Hematopoietic multipotent progenitor cell treated with erythropoietin and hydrocortisone succinate and interleukin-3 and kit ligand, for 4 days (in vitro differentiated cells): ENCODE measurements around the gene LAMB4.

Source experiments
- DNase-seq: peaks from one replicate; pipeline ENCODE4 v3.0.0-alpha.2; 2015

The LAMB4 gene

DNA sequence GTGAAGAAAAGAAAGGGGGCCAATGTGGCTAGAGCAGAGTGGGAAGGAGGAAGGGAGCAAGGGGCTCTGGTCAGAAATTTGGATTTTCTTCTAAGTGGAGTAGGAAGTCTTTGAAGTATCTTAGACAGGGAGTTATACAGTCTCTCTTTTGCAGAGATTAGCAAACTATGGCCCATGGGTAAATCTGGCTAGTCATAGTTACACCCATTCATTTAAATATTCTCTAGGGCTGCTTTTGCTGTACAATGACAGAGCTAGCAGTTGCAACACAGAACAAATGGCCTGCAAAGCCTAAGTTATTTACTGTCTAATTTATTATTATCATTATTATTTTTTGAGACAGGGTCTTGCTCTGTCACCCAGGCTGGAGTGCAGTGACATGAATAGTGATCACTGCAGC lies 10.5 kb upstream of the LAMB4 start:
- DNase-seq, result no peak

DNA sequence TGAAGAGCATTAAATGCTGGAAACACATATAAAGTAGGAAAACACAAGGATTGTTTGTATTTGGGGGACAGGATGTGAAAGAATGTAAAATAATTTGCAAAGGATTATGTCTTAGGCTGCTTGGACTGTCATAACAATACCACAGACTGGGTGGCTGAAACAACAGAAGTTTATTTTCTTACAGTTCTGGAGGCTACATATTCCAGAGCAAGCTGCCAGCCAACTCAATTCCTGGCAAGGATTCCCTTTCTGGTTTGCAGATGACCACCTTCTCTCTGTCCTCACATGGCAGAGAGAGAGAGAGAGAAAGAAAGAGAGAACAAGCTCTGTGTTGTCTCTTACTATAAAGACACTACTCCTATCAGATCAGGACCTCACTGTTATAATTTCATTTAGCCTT lies 8.8 kb upstream of the LAMB4 start:
- DNase-seq, result no peak

DNA sequence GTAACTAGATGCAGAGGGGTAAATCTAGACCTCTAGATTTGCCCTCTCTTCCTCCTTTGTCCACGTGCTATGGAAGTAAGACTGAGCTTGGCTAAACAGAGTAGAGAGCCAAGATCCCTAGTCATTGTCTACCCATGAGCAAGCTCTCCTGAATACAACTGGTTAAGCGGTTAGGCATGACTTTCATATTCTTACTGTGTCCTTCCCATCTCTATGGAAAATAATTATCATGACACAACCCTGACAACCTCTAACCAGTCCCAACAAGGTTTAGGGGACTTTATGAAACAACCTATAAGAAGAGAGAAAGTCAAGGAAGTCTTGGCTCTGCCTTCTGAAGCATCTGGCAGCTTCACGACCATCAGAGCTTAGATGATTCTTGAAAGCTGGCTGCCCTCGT lies 7.8 kb upstream of the LAMB4 start:
- DNase-seq, result no peak

DNA sequence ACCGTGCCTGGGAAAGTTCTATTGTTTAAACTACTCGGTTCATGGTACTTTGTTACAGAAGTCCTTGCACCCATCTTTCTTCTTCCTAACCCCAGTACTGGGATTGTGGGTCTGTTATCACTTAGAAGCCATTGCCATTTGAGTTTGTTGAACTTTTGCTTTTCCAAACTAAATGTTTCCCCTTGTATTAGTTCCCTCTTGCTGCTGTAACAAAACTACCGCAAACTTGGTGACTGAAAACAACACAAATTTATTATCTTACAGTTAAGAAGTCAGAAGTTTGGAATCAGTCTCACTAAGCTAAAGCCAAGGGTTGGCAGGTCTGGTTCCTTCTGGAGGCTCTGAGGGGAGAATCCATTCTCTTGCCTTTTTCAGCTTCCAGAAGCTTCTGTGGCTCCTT lies 6.9 kb upstream of the LAMB4 start:
- DNase-seq, result no peak

DNA sequence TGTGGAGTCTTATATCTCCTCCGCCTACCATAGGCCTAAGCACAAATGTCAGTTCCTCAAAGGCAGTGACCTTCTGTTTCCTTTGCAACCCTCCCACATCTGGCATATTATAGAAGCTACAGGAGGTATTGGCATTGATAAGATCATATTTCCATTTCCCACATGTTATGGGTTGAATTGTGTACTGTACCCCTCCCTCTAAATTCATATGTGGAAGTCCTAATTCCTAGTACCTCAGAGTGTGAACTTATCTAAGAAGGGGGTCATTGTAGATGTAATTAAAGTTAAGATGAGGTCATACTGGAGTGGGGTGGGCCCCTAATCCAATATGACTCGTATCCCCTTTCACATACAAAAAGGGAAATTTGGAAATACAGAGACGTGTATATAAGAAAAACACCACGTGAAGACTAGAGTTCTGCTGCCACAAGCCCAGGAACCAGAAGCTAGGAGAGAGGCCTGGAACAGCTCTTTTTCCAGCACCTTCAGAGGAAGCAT lies 6.1 kb upstream of the LAMB4 start:
- peak; percentile 77 for DNase-seq

DNA sequence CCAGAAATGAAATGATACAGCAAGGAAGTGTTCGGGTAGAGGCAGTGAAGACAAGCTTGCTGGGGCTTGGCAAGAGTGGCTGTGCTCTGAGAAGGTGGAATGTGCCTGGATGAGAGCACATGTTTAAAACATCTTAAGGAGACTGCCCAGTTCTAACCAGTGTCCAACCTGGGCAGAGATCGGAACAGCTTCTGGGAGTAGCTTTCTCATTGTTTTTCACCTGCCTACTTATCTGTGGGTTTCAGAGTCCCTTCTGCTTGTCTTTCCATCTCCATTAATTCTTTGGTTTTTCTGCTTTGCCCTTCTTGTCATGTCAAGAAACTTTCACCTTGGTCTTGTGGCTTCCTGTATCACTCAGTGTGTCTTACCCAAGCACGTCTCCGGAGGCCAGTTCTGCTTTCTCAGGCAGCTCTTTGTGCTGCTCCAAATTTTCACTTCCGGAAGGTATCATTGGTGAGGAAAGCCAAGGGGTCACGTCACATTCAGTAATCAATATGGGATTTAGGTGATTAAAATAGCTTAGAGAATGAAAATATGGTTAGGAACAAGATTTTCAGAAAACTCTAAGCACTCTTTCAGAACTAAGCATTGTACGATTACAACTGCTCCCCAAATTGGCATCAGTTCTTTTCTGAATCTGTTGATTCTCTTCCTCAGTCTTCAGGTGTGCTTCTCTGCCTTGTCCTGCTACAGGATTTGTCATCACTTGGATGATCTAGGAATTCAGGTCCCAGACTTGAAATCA lies 5.5 kb upstream of the LAMB4 start:
- peak; percentile 79 for DNase-seq

DNA sequence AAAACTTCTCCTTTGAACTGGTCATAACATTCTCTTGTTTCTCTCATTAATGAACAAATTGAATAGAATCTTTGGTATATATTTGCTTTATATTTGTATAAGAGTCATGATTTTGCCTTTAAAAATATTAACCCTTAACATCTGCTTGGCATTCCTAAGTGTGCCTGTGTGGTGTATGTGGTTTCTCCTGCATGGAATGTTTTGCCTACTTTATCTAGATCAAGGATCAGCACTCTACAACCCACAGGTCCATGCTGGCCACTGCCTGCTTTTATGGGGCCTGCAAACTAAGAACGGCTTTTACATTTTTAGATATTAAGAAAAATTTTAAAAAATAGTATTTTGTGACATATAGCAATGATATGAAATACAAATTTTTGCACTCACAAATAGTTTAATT lies 4.3 kb upstream of the LAMB4 start:
- DNase-seq, result no peak

DNA sequence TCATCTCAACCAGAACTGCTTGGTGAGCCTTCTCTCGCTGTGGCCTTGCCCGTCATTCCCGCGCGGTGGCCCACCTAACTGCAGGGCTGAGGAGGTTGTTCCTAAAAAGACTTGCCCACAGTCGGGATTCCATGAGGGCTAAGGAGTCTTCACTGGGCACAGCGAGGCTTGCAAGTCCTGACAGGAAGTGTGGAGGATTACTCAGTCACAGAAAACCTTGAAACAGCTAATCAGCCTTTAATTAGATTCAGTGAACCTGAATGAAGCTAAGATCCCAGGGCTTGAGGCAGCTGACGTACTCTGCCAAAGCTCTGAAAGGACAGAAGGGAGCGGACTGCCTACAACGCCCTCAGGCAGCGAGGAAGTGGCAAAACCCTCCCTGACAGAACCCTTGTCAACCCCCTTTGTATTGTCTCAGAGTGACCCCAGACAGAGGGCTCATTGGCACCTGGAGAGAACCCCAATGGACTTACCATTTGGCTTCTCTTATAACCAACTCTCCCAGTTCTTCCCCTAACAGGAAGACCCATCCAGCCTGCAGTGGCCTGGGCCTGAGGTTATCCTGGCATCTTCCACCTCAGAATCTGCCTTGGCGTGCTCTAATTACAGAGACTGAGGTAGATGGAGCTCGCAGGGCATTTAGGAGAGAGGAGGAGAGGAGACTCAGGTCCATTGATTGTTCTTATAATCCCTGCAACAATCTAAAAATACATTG lies 2.5 kb upstream of the LAMB4 start:
- DNase-seq, result no peak

DNA sequence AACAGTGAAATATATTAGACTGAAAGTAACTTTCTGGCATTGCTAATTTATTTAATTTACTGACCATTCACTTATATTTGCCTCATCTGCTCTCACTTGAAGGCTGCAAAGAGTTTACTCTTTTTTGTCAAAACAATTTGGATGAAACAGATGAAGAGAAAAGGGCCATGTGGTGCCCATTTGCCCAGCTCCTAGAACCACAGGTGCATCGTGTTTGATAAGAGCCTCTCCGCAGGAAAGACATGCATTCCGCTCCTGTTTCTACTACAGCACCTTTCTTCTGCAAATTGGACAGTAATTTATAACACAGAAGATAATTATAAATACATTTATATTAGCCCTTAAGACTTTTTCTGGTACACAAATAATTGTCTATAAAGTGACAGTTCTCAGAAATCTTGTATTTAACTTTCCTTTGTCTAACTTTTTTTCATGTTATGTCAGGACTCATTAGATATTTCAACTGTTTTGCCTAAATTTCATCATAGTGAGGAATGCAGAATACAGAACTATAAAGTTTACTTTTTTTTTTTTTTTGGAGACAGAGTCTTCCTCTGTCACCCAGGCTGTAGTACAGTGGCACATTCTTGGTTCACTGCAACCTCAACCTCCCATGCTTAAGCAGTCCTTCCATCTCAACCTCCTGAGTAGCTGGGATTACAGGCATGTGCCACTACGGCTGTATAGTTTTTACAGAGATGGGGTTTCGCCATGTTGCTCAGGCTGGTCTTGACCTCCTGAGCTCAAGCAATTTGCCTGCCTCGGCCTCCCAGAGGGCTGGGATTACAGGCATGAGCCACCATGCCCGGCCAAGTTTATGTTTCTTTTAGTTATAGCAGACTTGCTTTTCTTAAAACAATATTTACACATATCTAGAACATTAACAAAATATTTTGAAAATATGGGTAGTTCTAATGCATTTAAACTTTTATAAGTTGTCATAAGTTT lies 869 bp downstream of the LAMB4 start:
- no peak for DNase-seq

DNA sequence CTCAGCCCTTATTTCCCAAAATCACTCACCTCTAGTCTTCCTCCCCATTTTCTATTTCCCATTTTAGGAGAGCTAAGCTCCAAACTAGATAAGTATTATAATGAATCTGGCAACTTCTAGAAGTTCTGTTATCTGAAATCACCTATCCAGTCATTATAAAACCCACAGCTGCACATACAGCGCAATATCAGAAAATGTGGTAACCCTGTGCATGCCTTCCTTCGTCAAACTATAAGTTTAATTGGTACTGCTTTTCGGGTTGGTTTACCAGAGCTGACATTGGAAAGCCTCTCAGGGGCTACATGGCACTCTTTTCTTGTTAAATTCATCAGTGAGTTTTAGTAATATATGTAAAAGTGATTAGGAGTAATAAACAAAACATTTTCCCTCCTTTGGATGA lies 1.6 kb downstream of the LAMB4 start:
- DNase-seq, result no peak

DNA sequence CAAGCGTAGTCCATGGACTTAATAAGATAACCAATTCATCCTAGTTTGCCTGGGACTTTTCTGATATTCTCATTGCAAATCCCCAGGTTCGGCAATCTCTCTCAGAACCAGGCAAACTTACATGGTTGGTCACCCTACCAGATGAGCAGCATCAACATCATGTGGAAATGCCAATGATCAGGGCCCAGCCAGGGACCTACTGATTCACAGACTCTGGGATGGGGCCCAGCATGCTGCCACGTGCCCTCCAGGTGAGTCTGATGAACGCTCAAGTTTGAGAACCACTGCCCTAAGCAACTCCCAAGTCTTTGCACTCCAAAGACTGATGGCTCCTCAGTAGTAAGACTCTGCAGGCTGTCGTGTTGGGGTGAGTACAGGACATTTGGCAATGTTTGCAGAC lies 2.7 kb downstream of the LAMB4 start:
- no peak for DNase-seq

DNA sequence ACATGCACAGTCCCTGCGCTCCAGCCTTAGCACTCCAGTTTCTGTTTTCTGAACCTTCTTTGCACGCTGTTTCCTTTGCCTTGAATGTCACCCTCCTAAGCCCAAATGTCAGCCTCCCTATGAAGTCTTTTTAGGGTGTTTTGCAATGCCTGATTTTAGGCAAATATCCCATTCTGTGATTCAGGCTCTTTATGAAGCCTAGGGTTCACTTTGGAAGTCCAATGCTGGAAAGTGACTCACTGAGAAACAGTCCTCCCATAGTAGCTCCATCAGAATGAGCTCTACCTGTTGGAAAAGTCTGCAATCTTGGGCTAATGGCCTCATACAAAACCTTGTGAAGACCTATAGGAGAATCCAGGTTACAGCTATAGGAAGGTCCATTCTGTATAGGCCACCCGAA lies 5.3 kb downstream of the LAMB4 start:
- no peak for DNase-seq

DNA sequence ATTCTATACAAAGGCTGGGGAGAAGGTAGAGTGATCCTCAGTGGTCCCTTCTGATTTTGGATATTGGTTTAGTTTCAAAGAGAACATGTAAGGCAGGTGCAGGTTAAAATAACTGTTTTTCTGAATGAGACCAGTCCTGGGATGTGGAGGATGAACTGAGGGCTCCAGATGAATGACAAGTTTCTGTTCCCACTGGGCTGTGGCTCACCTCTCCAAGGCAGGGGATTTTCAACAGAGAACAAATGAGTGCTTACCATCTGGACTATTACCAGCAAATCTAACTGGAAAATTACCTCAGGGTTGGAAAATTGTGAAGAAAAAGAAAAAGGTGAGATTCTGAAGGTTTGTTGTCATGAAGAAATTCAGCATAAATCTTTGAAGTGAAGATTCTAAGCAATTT lies 8.0 kb downstream of the LAMB4 start:
- no peak for DNase-seq

DNA sequence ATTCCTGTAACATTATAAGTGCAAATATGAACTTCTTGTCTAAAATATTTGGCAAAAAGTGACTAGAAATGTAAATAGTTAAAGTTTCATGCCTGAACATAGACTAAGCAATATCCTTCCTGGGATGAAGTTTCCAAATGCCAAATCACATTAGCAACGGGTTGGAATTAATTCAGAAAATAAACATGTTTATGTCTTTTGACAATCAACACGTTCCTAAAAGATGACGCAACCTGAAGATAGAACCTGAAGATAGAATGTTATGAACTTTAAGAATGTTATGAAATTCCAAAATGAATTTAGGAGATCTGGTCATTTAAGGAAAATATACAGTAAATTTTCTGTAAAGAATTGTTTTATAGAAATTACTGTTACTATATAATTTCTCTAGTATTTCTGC lies 9.2 kb downstream of the LAMB4 start:
- DNase-seq, result no peak

DNA sequence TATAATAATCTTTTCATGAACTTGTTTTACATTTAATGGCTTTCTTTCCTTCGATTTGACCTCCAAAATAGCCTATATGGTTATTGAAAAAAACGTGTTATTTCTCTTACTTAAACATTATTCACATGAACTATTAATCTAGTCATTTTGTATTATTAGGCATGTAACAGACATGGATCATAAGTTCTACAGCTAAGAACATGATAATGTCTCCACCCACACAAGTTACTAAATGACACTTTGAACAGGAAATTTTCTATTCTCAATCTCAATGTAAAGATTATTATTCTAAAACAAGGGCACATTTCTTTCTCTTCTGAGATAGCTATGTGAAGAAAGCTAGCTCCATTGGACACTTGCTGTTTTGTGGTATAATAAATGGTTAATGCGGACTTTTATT lies 10.0 kb downstream of the LAMB4 start:
- no peak for DNase-seq

DNA sequence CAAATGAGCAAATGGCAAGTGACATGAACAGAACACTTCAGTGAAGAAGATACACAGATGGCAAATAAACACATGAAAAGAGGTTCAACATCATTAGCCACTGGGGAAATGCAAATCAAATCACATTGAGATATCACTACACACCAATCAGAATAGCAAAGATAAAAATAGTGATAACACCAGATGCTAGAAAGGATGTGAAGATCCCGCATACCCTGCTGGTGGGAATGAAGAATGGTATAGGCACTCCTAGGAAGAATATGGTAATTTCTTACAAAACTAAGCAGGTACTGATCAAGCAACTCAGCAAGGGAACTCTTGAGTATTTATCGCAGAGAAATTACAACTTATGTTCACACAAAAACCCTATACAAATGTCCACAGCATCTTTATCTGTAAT lies 11.2 kb downstream of the LAMB4 start:
- no peak for DNase-seq

DNA sequence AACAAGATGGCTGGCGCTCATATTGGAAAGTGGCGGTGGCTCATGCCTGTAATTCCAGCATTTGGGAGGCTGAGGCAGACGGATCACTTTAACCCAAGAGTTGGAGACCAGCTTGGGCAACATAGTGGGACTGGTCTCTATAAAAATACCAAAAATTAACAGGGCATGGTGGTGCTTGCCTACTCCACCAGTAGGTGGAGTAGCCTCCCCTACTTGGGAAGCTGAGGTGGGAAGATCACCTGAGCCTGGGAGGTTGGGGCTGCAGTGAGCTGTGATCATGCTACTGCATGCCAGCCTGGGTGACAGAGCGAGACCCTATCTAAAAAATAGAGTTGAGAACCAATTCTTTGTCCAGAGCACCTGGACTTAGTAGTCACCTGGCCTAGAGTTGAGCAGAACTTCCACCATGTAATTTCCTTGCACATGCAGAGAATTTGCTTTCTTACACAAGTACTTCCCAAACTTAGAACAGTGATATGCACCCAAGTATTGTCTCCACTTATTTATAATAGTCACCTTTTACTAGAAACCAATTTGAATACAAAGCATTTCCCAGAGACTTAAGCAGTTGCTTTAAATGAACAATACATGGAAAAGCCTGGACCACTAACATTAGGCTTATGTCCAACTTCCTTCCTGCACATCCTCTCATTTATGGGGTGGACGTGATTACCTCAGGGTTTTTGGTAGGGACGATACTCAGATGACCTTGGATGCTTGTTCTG lies 15.9 kb downstream of the LAMB4 start:
- DNase-seq, result peak; percentile 37

DNA sequence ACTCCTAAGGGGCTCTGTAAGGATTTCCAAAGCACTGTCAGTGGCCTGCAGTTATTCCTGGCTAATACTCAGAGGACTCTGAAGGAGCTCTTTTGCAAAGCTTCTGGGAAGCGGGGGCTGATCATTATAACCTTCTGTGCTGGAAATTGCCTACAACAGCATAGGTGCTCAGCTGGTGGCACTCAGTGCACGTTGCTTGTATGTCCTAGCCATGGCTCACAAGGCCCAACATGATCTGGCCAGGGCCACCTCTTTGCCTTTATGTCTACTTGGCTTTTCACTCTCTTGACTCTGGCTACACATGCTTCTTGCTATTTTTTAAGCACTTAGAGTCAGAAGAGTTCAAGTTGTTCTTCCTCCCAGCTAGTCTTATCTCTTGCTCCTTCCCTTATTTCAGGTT lies 17.5 kb downstream of the LAMB4 start:
- no peak for DNase-seq

DNA sequence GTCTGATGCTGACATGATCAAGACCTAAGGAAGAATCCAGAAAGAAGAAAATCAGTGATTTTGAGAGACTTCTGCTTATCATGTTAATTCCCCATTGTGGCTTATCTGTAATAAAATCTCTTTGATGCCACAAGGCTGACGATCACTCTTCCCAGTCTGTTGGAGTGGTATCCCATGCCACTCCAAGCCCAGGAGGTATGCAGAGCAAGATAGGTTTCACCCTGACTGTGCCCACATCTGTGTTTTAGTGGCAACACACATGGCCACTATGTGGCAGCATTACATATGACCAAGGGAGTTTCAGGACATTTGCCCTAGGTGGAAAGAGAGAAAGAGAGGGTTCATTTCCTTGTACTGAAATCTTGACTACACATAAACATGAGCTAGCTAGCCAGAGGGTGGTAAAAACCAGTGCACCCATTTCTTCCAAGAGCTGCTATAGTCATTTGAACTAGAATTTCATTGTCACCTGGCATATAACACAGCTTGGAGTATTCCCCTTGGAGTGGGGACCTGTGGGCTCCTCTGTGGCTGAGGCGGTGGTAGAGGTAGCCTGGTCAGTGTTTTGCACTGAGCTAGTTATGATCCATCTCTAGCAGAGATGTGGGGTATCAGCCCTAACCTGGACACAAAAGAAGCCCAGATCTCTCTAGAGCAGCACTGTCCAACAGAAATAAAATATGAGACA lies 20.8 kb downstream of the LAMB4 start:
- DNase-seq, result peak; percentile 61

DNA sequence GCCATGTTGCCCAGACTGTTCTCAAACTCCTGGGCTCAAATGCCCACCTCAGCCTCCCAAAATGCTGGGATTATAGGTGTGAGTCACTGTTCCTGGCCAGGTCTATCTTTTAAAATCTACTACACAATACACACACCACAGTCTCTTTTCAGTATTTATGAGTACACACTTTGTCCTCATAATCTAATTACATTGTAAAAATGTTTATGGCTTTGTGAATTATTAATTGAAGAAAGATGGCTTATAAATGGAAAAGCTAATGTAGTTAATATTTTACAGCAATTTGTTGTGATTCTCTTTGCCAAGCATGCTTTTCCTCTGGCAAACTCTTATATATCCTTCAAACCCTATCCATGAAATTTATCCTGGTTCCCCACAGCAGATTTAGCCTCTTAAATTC lies 22.0 kb downstream of the LAMB4 start:
- DNase-seq, result no peak

DNA sequence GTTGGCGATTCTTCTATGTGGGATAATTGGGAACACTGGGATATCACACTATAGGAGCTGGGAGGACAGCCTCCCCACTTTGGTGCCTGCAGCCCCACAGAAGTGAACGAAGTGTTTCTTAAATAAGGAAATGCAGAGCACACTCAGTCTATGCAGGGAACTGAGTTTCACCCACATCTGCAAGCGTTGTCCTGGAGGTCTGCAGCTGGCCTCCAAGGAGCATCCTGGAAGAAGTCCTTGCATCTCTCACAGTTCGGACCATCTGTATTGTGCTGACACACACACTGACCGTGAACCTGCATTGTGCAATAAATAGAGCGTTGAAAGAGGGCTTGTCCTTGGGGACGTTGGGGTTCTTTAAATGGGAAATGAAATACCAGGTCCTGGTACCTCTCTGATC lies 25.8 kb downstream of the LAMB4 start:
- DNase-seq, result no peak
